Inferior parietal cortex (tissue), 1 donor: ENCODE results near the gene BRD1.
"Not testable (repeated sequence)": the region's sequence is repeated elsewhere in the genome, so short reads cannot be mapped to it uniquely, and the experiment has no call there.

Experiments
- DNase-seq: peaks from one replicate; pipeline ENCODE4 v3.0.0-alpha.2; 2016; ENCODE audit errors: extremely low spot score

Gene BRD1

GRCh38 chr22:49826603-49827270 is 936 bp downstream of the BRD1 start:
- DNase-seq, result no peak

GRCh38 chr22:49825944-49826602 is 1.6 kb downstream of the BRD1 start:
- no peak for DNase-seq

GRCh38 chr22:49825436-49825835 is 2.2 kb downstream of the BRD1 start:
- DNase-seq, result no peak

GRCh38 chr22:49824936-49825335 is 2.7 kb downstream of the BRD1 start:
- DNase-seq, result no peak

GRCh38 chr22:49824185-49824925 is 3.3 kb downstream of the BRD1 start:
- no peak for DNase-seq

- DNase-seq, result no peak
Observed at GRCh38 chr22:49823289-49824045, 4.2 kb downstream of the BRD1 start.

GRCh38 chr22:49821741-49822140 is 5.9 kb downstream of the BRD1 start:
- not testable (repeated sequence) for DNase-seq

- DNase-seq, result no peak
Observed at GRCh38 chr22:49820984-49821383, 6.7 kb downstream of the BRD1 start.

- DNase-seq, result no peak
Observed at GRCh38 chr22:49817359-49817758, 10.3 kb downstream of the BRD1 start.

- no peak for DNase-seq
Observed at GRCh38 chr22:49815641-49816091, 12.0 kb downstream of the BRD1 start.

- DNase-seq, result no peak
Observed at GRCh38 chr22:49814856-49815255, 12.8 kb downstream of the BRD1 start.

- DNase-seq, result no peak
Observed at GRCh38 chr22:49814164-49814686, 13.4 kb downstream of the BRD1 start.

- no peak for DNase-seq
Observed at GRCh38 chr22:49812838-49813237, 14.8 kb downstream of the BRD1 start.

GRCh38 chr22:49811020-49811791 is 16.5 kb downstream of the BRD1 start:
- DNase-seq, result no peak

GRCh38 chr22:49810363-49811019 is 17.2 kb downstream of the BRD1 start:
- no peak for DNase-seq

- DNase-seq, result no peak
Observed at GRCh38 chr22:49807780-49808708, 19.6 kb downstream of the BRD1 start.

GRCh38 chr22:49807129-49807528 is 20.5 kb downstream of the BRD1 start:
- DNase-seq, result no peak

- no peak for DNase-seq
Observed at GRCh38 chr22:49803737-49804375, 23.8 kb downstream of the BRD1 start.

GRCh38 chr22:49803134-49803533 is 24.5 kb downstream of the BRD1 start:
- DNase-seq, result no peak
